GM21390 (cell line): ENCODE data around the gene MLN.

Experiments used
- ATAC-seq: cut with Tn5 transposase; IDR thresholded peaks from one replicate; pipeline ENCODE4 v1.9.1; 2021; ENCODE audit not compliant: unreplicated experiment

Gene MLN

GRCh38 chr6:33803571-33804053 lies at the start of gene MLN:
Gene MLN (minus strand): TSS chr6:33804003. CDS start chr6:33801163, 2,840 bp downstream.
- no peak for ATAC-seq

- ATAC-seq = no peak
Measured at GRCh38 chr6:33853026-33853425, 49.2 kb upstream of the MLN start.

- no peak for ATAC-seq
Measured at GRCh38 chr6:33851959-33852358, 48.2 kb upstream of the MLN start.

GRCh38 chr6:33850869-33851541 lies 47.2 kb upstream of the MLN start:
- ATAC-seq = no peak

- no peak for ATAC-seq
Measured at GRCh38 chr6:33850296-33850695, 46.5 kb upstream of the MLN start.

GRCh38 chr6:33849500-33850075 lies 45.8 kb upstream of the MLN start:
- ATAC-seq = no peak

GRCh38 chr6:33848484-33848883 lies 44.7 kb upstream of the MLN start:
- ATAC-seq = no peak

- no peak for ATAC-seq
Measured at GRCh38 chr6:33847867-33848266, 44.1 kb upstream of the MLN start.

- ATAC-seq = no peak
Measured at GRCh38 chr6:33847078-33847477, 43.3 kb upstream of the MLN start.

GRCh38 chr6:33846226-33846625 lies 42.4 kb upstream of the MLN start:
- no peak for ATAC-seq

- ATAC-seq = no peak
Measured at GRCh38 chr6:33845031-33845745, 41.4 kb upstream of the MLN start.

GRCh38 chr6:33843131-33844121 lies 39.6 kb upstream of the MLN start:
- ATAC-seq = no peak

GRCh38 chr6:33841868-33842267 lies 38.1 kb upstream of the MLN start:
- no peak for ATAC-seq

- no peak for ATAC-seq
Measured at GRCh38 chr6:33841070-33841469, 37.3 kb upstream of the MLN start.

GRCh38 chr6:33840048-33840926 lies 36.5 kb upstream of the MLN start:
- ATAC-seq = peak; percentile 67

- peak; percentile 10 for ATAC-seq
Measured at GRCh38 chr6:33839399-33840047, 35.7 kb upstream of the MLN start.

GRCh38 chr6:33838983-33839382 lies 35.2 kb upstream of the MLN start:
- ATAC-seq = no peak

- ATAC-seq = no peak
Measured at GRCh38 chr6:33837971-33838665, 34.3 kb upstream of the MLN start.
